NB4 (cell line): ENCODE measurements around the gene BPGM.

Source experiments
- MYC ChIP-seq: IDR thresholded peaks from 2 replicates; pipeline ENCODE4 v1.6.1; 2011; ENCODE audit warnings: low read depth, low read length
- POLR2A ChIP-seq: IDR thresholded peaks from 2 replicates; pipeline ENCODE4 v1.6.1; 2011; ENCODE audit warnings: mild to moderate bottlenecking; ENCODE audit not compliant: insufficient read length; ENCODE audit errors: extremely low read depth
- TF ChIP-seq, protein P1 (sequence below): IDR thresholded peaks from one replicate; pipeline ENCODE4 v1.5.1; 2012; ENCODE audit warnings: low read depth, low read length
- TF ChIP-seq, protein P2 (sequence below): IDR thresholded peaks from 2 replicates; pipeline ENCODE4 v1.6.1; 2011; ENCODE audit warnings: low read depth, low read length

DNA sequence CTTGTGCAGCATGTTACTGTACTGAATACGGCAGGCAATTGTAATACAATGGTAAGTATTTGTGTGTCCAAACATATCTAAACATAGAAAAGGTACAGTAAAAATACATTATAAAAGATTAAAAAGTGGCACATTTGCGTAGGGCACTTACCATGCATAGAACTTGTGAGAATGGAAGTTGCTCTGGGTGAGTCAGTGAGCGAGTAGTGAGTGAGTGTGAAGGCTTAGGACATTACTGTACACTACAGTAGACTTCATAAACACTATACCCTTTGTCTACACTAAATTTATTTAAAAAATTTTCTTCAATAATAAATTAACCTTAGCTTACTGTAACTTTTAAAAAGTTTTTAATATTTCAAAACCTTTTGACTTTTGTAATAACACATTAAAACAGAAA lies 37.5 kb downstream of the BPGM start:
- TF ChIP-seq, protein P1, sequence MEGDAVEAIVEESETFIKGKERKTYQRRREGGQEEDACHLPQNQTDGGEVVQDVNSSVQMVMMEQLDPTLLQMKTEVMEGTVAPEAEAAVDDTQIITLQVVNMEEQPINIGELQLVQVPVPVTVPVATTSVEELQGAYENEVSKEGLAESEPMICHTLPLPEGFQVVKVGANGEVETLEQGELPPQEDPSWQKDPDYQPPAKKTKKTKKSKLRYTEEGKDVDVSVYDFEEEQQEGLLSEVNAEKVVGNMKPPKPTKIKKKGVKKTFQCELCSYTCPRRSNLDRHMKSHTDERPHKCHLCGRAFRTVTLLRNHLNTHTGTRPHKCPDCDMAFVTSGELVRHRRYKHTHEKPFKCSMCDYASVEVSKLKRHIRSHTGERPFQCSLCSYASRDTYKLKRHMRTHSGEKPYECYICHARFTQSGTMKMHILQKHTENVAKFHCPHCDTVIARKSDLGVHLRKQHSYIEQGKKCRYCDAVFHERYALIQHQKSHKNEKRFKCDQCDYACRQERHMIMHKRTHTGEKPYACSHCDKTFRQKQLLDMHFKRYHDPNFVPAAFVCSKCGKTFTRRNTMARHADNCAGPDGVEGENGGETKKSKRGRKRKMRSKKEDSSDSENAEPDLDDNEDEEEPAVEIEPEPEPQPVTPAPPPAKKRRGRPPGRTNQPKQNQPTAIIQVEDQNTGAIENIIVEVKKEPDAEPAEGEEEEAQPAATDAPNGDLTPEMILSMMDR: no peak
- TF ChIP-seq POLR2A: no peak
- no peak for TF ChIP-seq MYC
- TF ChIP-seq, protein P2, sequence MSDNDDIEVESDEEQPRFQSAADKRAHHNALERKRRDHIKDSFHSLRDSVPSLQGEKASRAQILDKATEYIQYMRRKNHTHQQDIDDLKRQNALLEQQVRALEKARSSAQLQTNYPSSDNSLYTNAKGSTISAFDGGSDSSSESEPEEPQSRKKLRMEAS: no peak
